Measurements from ENCODE around the gene PPP2R2D.

Gene PPP2R2D

GRCh38 chr10:131997366-131998049 is 96.7 kb downstream of the PPP2R2D start:
- TF ChIP-seq, protein P1, sequence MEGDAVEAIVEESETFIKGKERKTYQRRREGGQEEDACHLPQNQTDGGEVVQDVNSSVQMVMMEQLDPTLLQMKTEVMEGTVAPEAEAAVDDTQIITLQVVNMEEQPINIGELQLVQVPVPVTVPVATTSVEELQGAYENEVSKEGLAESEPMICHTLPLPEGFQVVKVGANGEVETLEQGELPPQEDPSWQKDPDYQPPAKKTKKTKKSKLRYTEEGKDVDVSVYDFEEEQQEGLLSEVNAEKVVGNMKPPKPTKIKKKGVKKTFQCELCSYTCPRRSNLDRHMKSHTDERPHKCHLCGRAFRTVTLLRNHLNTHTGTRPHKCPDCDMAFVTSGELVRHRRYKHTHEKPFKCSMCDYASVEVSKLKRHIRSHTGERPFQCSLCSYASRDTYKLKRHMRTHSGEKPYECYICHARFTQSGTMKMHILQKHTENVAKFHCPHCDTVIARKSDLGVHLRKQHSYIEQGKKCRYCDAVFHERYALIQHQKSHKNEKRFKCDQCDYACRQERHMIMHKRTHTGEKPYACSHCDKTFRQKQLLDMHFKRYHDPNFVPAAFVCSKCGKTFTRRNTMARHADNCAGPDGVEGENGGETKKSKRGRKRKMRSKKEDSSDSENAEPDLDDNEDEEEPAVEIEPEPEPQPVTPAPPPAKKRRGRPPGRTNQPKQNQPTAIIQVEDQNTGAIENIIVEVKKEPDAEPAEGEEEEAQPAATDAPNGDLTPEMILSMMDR (conservative IDR thresholded peaks at IDR 0.05; ENCODE audit: low read length) = no peak
- no peak for TF ChIP-seq EZH2phosphoT487 (IDR thresholded peaks at IDR 0.05; ENCODE audit: borderline replicate concordance)
- H3K9me3 ChIP-seq (ENCODE audit: insufficient read depth, low read depth, low read length) = no peaks in the 10 kb centered on the region
- no peaks in the 10 kb centered on the region for H3K79me2 ChIP-seq (ENCODE audit: insufficient read depth, low read length)
- no peak overlapping the region for H3K9ac ChIP-seq (ENCODE audit: low read depth, low read length, poor library complexity, severe bottlenecking)
- H3K4me3 ChIP-seq (ENCODE audit: low read length, poor library complexity, severe bottlenecking) = no peak overlapping the region
- H3K36me3 ChIP-seq (ENCODE audit: insufficient read depth, low read length) = no peaks in the 10 kb centered on the region
- H2AFZ ChIP-seq (ENCODE audit: low read length) = no peak overlapping the region
- no peaks in the 10 kb centered on the region for H4K20me1 ChIP-seq (ENCODE audit: insufficient read depth, low read length, poor library complexity, severe bottlenecking)
- no peaks in the 10 kb centered on the region for H3F3A ChIP-seq (ENCODE audit: low read depth)
- H3K4me2 ChIP-seq (ENCODE audit: low read depth, low read length, poor library complexity, severe bottlenecking) = no peak overlapping the region
- H3K4me1 ChIP-seq (ENCODE audit: insufficient read depth, low read length, poor library complexity, severe bottlenecking) = no peaks in the 10 kb centered on the region
- H3K27me3 ChIP-seq (ENCODE audit: insufficient read depth, low read length, poor library complexity, severe bottlenecking) = no peaks in the 10 kb centered on the region
- H3K9me2 ChIP-seq (replicated peaks; ENCODE audit: low read depth, low read length) = no peaks in the 10 kb centered on the region

GRCh38 chr10:131998050-131998844 is 97.4 kb downstream of the PPP2R2D start:
- no peaks in the 10 kb centered on the region for H3K79me2 ChIP-seq (ENCODE audit: insufficient read depth, low read length)
- H3F3A ChIP-seq (ENCODE audit: low read depth) = no peaks in the 10 kb centered on the region
- H3K36me3 ChIP-seq (ENCODE audit: insufficient read depth, low read length) = no peaks in the 10 kb centered on the region
- H2AFZ ChIP-seq (ENCODE audit: low read length) = no peak overlapping the region
- no peaks in the 10 kb centered on the region for H4K20me1 ChIP-seq (ENCODE audit: insufficient read depth, low read length, poor library complexity, severe bottlenecking)
- H3K9ac ChIP-seq (ENCODE audit: low read depth, low read length, poor library complexity, severe bottlenecking) = no peak overlapping the region
- no peaks in the 10 kb centered on the region for H3K9me2 ChIP-seq (replicated peaks; ENCODE audit: low read depth, low read length)
- H3K4me2 ChIP-seq (ENCODE audit: low read depth, low read length, poor library complexity, severe bottlenecking) = no peak overlapping the region
- H3K4me1 ChIP-seq (ENCODE audit: insufficient read depth, low read length, poor library complexity, severe bottlenecking) = no peaks in the 10 kb centered on the region
- TF ChIP-seq, protein P1 (conservative IDR thresholded peaks at IDR 0.05; ENCODE audit: low read length) = no peak
- no peak for TF ChIP-seq EZH2phosphoT487 (IDR thresholded peaks at IDR 0.05; ENCODE audit: borderline replicate concordance)
- no peaks in the 10 kb centered on the region for H3K27me3 ChIP-seq (ENCODE audit: insufficient read depth, low read length, poor library complexity, severe bottlenecking)
- H3K4me3 ChIP-seq (ENCODE audit: low read length, poor library complexity, severe bottlenecking) = no peak overlapping the region
- no peaks in the 10 kb centered on the region for H3K9me3 ChIP-seq (ENCODE audit: insufficient read depth, low read depth, low read length)

DNA sequence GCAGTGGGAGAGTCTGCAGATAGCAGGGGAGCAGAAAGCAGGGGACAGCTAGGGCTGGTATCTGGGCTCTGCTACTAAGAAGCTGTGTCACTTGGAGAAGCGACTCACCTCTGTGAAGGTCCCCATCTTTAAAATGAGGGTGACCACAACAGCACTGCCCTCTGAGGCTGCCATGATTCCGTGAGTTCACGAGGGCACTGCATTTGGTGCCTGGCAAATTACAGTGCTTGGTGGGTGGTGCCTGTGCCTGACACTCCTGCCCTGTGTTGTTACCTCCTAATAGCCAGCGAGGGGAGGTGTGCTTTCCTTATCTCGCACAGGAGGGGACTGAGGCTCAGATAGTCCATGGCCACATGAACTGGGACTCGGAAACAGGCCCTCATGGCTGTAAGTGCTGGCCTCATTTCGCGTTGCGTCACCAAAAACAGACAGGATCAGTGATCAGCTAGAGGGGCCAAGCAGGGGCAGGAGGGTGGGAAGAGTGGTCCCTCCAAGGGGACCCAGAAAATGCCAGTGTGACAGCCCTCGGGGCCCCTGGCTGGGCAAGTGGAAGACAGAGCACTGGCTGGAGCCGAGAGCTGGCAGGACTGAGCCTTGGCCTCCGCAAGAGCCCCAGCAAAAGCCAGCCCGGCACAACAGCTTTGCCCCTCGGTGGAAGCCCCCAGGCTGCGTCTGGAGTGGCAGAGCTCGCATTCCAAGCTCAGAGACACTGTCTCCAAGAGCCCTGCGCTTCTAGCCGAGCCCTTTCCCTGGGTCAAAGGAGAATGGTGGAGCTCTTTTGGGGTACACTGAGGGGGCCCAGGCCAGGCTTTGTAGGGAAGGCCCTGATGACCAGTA is 98.3 kb downstream of the PPP2R2D start:
- TF ChIP-seq, protein P1 (conservative IDR thresholded peaks at IDR 0.05; ENCODE audit: low read length) = no peak
- no peak for TF ChIP-seq EZH2phosphoT487 (IDR thresholded peaks at IDR 0.05; ENCODE audit: borderline replicate concordance)
- H3K4me1 ChIP-seq (ENCODE audit: insufficient read depth, low read length, poor library complexity, severe bottlenecking) = no peaks in the 10 kb centered on the region
- H3K79me2 ChIP-seq (ENCODE audit: insufficient read depth, low read length) = no peaks in the 10 kb centered on the region
- H3K36me3 ChIP-seq (ENCODE audit: insufficient read depth, low read length) = no peaks in the 10 kb centered on the region
- no peaks in the 10 kb centered on the region for H3F3A ChIP-seq (ENCODE audit: low read depth)
- no peak overlapping the region for H3K4me3 ChIP-seq (ENCODE audit: low read length, poor library complexity, severe bottlenecking)
- no peaks in the 10 kb centered on the region for H3K9me2 ChIP-seq (replicated peaks; ENCODE audit: low read depth, low read length)
- no peak overlapping the region for H3K4me2 ChIP-seq (ENCODE audit: low read depth, low read length, poor library complexity, severe bottlenecking)
- H2AFZ ChIP-seq (ENCODE audit: low read length) = no peak overlapping the region
- H3K9ac ChIP-seq (ENCODE audit: low read depth, low read length, poor library complexity, severe bottlenecking) = no peak overlapping the region
- no peaks in the 10 kb centered on the region for H3K9me3 ChIP-seq (ENCODE audit: insufficient read depth, low read depth, low read length)
- no peaks in the 10 kb centered on the region for H4K20me1 ChIP-seq (ENCODE audit: insufficient read depth, low read length, poor library complexity, severe bottlenecking)
- no peaks in the 10 kb centered on the region for H3K27me3 ChIP-seq (ENCODE audit: insufficient read depth, low read length, poor library complexity, severe bottlenecking)
